Measurements from ENCODE around the gene ZFP69B.

- TF ChIP-seq CTCF (IDR thresholded peaks at IDR 0.05) (no peak), POLR2A (IDR thresholded peaks at IDR 0.05) (no peak), EP300 (IDR thresholded peaks at IDR 0.05) (no peak)
Measured at GRCh38 chr1:40450495-40451237, 390 bp downstream of the ZFP69B start.
